Stimulated activated effector memory CD8-positive, alpha-beta T cell treated with anti-CD3 and anti-CD28 coated beads, Interleukin-12 subunit alpha, Interleukin-12 subunit beta, amount 100 ng/mL, for 72 hours (primary cell): ENCODE results near the gene UQCRH.
A peak's percentile ranks its signal among the peaks of the same experiment; 100 is the strongest.
"Not testable (repeated sequence)": the region's sequence is repeated elsewhere in the genome, so short reads cannot be mapped to it uniquely, and the experiment has no call there.

Experiments
- ATAC-seq: fragments of 150-1000 bp; cut with Tn5 transposase; 2 replicates; pipeline ENCODE4 v1.10.0; 2021
- DNase-seq, 2 donors: peaks; one replicate each; pipeline ENCODE4 v3.0.0; 2021 to 2022; ENCODE audit warnings: low spot score in 2 of 2
- H3K27ac Mint-ChIP-seq: one replicate; pipeline ENCODE4 v1.8.0; 2022; ENCODE audit warnings: mild to moderate bottlenecking, mixed read lengths
- H3K36me3 Mint-ChIP-seq: one replicate; pipeline ENCODE4 v1.8.0; 2022; ENCODE audit warnings: mild to moderate bottlenecking, mixed read lengths
- H3K4me1 Mint-ChIP-seq: one replicate; pipeline ENCODE4 v1.8.0; 2022; ENCODE audit warnings: mixed read lengths
- H3K4me3 Mint-ChIP-seq: one replicate; pipeline ENCODE4 v1.8.0; 2022; ENCODE audit warnings: mild to moderate bottlenecking, mixed read lengths
- H3K9me3 Mint-ChIP-seq: one replicate; pipeline ENCODE4 v1.8.0; 2022; ENCODE audit warnings: mixed read lengths

The UQCRH gene

DNA sequence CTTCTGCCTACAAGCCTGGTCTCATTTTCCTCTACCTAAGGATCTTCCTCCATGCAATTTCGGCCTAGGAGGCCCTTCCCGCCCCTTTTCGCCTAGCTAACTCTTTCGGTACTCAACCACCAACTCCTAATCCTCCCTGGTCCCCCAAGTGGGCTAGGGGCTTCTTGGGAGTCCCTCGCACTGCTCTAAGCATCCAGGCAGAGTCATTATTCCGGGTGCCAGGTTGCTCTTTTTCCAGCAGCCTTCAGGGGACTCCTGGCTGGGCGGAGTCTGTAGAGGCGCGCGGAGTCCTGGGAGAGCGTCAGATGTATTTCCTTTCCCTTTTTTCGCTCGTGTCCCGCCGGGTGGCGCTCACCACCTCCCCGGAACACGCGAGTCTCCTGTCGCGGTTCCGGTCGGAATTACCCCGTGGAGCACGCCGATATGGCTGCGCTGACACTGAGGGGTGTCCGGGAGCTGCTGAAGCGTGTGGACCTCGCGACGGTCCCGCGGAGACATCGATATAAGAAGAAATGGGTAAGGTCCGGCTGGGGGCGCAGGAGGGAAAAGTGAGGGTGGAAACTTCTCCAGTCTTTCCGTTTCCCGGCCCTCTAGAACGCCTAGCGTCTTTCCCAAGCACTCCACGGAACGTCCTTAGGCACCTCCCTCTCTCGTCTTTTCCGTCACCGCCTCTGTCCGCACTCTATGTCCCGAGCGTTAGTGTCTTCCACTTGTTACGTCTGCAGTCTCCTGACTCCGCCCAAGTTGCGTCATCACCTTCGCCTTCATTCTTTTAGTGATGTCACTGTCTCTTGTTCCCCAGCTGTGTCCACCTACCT is 37.1 kb downstream of the UQCRH start, which contains the start of gene NSUN4:
Gene NSUN4 (plus strand): TSS at position 404 of the 818 bp plus-strand sequence. CDS start 20 bp downstream, at position 424.
- Mint-ChIP-seq H3K9me3 (no peaks in the 10 kb centered on the region), H3K27ac (peak within 1 kb of the TSS; percentile 97), H3K36me3 (peaks cover 46% of the 10 kb centered on the region), H3K4me1 (peaks cover 61% of the 10 kb centered on the region), H3K4me3 (peak within 1 kb of the TSS; percentile 96)
- ATAC-seq: peak; percentile 93
- DNase-seq: peak; percentile 64 to 88

- Mint-ChIP-seq H3K27ac (peak overlapping the region; percentile 97), H3K4me1 (peaks cover 62% of the 10 kb centered on the region), H3K4me3 (peak overlapping the region; percentile 96), H3K9me3 (no peaks in the 10 kb centered on the region), H3K36me3 (peaks cover 55% of the 10 kb centered on the region)
- ATAC-seq (no peak), DNase-seq (no peak)
Measured at GRCh38 chr1:46341222-46342083, 38.0 kb downstream of the UQCRH start.

DNA sequence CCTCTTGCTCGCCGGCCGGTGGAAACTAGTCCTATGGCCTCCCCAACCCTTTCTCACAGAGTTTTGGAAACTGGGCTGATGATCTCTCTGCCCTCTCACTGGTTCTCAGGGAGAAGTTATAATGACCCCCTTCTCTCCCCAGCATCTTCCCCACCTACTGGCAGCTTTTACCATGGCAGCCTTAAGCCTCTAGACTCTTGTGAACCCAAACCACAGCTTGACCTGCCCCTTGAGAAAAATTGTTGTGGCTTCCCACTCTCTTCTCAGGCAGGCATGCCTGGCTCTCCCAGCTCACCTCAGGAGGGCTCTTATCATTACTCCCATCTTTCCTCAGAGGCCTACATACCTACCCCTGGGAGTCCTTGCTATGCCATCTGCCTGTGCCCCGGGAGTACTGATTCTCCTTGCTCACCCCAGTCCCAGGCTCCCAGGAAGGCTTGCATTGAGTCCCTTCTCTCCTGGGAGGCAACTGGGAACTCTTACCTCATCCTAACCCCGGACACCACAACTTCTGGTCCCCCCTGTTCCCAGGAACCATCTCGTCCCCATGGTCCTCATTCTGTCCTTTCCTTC is 38.7 kb downstream of the UQCRH start:
- no peak for DNase-seq
- H3K4me1 Mint-ChIP-seq: peaks cover 62% of the 10 kb centered on the region

DNA sequence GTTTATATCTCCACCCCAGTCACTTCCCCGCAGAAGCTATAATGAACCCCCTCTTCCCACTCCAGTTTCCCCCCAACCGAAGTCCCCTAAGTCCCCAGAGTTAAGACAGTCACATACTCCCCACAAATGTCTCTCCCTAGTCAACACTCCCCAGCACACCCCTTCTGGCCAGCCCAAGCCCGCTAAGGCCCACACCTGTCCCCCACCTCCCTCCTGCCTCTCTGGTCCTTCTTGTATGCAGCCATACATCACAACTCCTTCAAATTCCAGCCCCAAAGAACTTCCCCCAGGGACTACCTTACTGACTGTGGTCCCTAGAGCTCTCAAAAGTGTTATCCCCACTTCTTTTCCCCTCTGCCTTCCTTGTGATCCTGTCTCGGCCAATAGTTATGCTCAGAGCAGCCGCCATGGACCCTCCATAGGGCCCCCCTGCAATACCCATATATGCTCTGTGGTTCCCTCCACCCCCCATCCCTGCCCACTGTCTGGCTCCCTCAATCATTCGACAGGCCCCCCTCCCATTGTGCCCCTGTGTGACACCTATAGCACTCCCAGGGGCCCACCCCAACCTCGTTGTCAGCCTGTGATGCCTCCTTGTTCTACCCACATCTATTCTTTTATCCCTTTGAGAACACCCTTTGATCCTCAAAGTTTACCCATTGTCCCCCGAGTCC is 39.3 kb downstream of the UQCRH start:
- Mint-ChIP-seq H3K36me3 (peaks cover 68% of the 10 kb centered on the region), H3K4me1 (peaks cover 63% of the 10 kb centered on the region), H3K9me3 (no peaks in the 10 kb centered on the region), H3K27ac (peak overlapping the region; percentile 97), H3K4me3 (peak overlapping the region; percentile 96)
- DNase-seq (no peak), ATAC-seq (no peak)

More for the DNA sequence above, 38.7 kb downstream of the UQCRH start:
- Mint-ChIP-seq H3K36me3 (peaks cover 62% of the 10 kb centered on the region), H3K4me3 (peak overlapping the region; percentile 96), H3K9me3 (no peaks in the 10 kb centered on the region), H3K27ac (peak overlapping the region; percentile 97)
- ATAC-seq: no peak

DNA sequence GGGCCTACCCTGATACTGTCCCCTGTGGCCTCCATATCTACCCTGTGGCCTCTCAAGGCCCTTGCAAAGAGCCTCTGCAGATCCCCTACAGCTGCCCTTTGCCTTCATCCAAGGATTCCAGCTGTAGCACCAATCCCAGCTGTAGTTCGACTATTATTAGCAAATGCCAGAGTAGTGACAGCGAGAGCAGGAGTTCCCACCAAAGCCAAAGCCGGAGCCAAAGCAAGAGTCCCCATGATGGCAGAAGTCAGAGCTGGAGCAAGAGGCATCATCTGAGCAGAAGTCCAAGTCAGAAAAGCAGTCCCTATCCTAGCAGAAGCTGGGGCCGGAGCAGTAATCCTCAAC is 39.8 kb downstream of the UQCRH start:
- peak overlapping the region; percentile 97 for H3K27ac Mint-ChIP-seq
- DNase-seq (no peak), ATAC-seq (no peak)
- no peaks in the 10 kb centered on the region for H3K9me3 Mint-ChIP-seq
- peaks cover 73% of the 10 kb centered on the region for H3K36me3 Mint-ChIP-seq
- H3K4me3 Mint-ChIP-seq: no peak overlapping the region
- H3K4me1 Mint-ChIP-seq: peaks cover 68% of the 10 kb centered on the region

GRCh38 chr1:46343705-46344104 is 40.2 kb downstream of the UQCRH start:
- Mint-ChIP-seq H3K27ac (peak overlapping the region; percentile 97), H3K4me1 (peaks cover 68% of the 10 kb centered on the region), H3K4me3 (no peak overlapping the region), H3K9me3 (no peaks in the 10 kb centered on the region), H3K36me3 (peaks cover 77% of the 10 kb centered on the region)
- ATAC-seq: no peak
- DNase-seq: no peak

GRCh38 chr1:46344481-46344880 is 41.0 kb downstream of the UQCRH start:
- no peak for ATAC-seq
- no peak for DNase-seq
- H3K4me1 Mint-ChIP-seq: peaks cover 66% of the 10 kb centered on the region
- H3K27ac Mint-ChIP-seq: peak overlapping the region; percentile 23
- H3K4me3 Mint-ChIP-seq: no peak overlapping the region
- peaks cover 82% of the 10 kb centered on the region for H3K36me3 Mint-ChIP-seq
- no peaks in the 10 kb centered on the region for H3K9me3 Mint-ChIP-seq

GRCh38 chr1:46345281-46345680 is 41.8 kb downstream of the UQCRH start:
- Mint-ChIP-seq H3K27ac (peak overlapping the region; percentile 23), H3K4me3 (no peak overlapping the region), H3K4me1 (peaks cover 60% of the 10 kb centered on the region), H3K9me3 (no peaks in the 10 kb centered on the region), H3K36me3 (peaks cover 86% of the 10 kb centered on the region)
- DNase-seq: no peak
- no peak for ATAC-seq

DNA sequence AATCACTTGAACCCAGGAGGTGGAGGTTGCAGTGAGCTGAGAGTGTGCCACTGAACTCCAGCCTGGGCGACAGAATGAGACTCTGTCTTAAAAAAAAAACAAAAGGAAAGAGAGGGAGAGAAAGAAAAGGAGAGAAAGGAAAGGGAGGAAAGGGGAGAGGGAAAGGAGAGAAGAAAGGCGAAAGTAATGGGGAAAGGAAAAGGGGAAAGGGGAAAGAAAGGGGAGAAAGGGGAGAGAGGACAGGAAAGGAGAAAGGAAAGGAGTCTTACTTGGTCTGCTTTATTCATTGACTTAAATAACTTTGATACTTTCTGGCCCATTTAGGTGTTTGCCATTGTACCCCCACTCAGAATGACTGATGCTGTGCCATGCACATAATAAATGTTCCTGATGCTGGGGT is 48.9 kb downstream of the UQCRH start:
- H3K27ac Mint-ChIP-seq: no peak overlapping the region
- H3K4me3 Mint-ChIP-seq: no peak overlapping the region
- H3K36me3 Mint-ChIP-seq: peaks cover 100% of the 10 kb centered on the region
- ATAC-seq: no peak
- H3K4me1 Mint-ChIP-seq: peaks cover 6% of the 10 kb centered on the region
- no peaks in the 10 kb centered on the region for H3K9me3 Mint-ChIP-seq
- DNase-seq: no peak

DNA sequence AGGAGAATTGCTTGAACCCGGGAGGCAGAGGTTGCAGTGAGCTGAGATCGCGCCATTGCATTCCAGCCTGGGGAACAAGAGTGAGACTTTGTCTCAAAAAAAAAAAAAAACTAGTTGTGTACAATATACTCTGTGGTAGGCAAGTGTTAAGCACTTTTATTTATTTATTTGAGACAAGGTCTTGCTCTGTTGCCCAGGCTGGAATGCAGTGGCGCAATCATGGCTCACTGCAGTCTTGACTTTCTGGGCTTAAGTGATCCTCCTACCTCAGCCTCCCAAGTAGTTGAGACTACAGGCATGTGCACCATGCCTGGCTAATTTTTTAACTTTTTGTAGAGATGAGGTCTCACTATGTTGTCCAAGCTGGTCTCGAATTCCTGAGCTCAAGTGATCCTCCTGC is 52.4 kb downstream of the UQCRH start:
- peaks cover 100% of the 10 kb centered on the region for H3K36me3 Mint-ChIP-seq
- not testable (repeated sequence) for ATAC-seq, H3K9me3 Mint-ChIP-seq, H3K4me3 Mint-ChIP-seq, H3K27ac Mint-ChIP-seq, H3K4me1 Mint-ChIP-seq, DNase-seq

GRCh38 chr1:46362158-46362557 is 58.7 kb downstream of the UQCRH start:
- no peak overlapping the region for H3K4me3 Mint-ChIP-seq

GRCh38 chr1:46363121-46363520 is 59.6 kb downstream of the UQCRH start:
- Mint-ChIP-seq H3K9me3 (no peaks in the 10 kb centered on the region), H3K4me1 (no peaks in the 10 kb centered on the region)
- ATAC-seq: no peak

More at GRCh38 chr1:46362158-46362557, 58.7 kb downstream of the UQCRH start:
- H3K9me3 Mint-ChIP-seq: no peaks in the 10 kb centered on the region
- ATAC-seq: no peak
- no peak for DNase-seq
- no peaks in the 10 kb centered on the region for H3K4me1 Mint-ChIP-seq
- peaks cover 99% of the 10 kb centered on the region for H3K36me3 Mint-ChIP-seq
- H3K27ac Mint-ChIP-seq: no peak overlapping the region

DNA sequence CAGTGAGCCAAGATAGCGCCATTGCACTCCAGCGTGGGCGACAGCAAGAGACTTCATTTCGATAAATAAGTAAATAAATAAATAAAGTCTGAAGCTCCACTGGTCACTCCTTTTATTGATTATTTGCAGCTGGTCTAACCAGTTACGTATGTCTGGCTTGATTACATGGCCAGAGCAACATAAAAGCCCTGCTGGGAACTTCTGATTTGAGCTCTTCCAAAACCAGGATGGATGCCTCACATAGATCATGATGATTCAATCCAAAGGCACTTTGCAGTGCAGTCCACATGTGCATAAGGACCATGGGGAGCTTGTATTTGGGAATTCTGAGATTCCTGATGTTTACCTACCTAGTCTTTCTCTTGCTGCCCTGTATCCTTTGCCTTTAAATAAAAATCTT is 61.1 kb downstream of the UQCRH start:
- no peaks in the 10 kb centered on the region for H3K9me3 Mint-ChIP-seq
- H3K36me3 Mint-ChIP-seq: peaks cover 95% of the 10 kb centered on the region
- no peak for ATAC-seq
- no peak for DNase-seq
- no peak overlapping the region for H3K4me3 Mint-ChIP-seq
- H3K4me1 Mint-ChIP-seq: peaks cover under 1% of the 10 kb centered on the region
- no peak overlapping the region for H3K27ac Mint-ChIP-seq

More at GRCh38 chr1:46363121-46363520, 59.6 kb downstream of the UQCRH start:
- Mint-ChIP-seq H3K27ac (no peak overlapping the region), H3K36me3 (peaks cover 99% of the 10 kb centered on the region), H3K4me3 (no peak overlapping the region)
- DNase-seq: no peak

GRCh38 chr1:46365796-46366195 is 62.3 kb downstream of the UQCRH start:
- not testable (repeated sequence) for H3K4me1 Mint-ChIP-seq, DNase-seq, H3K9me3 Mint-ChIP-seq, ATAC-seq, H3K4me3 Mint-ChIP-seq, H3K27ac Mint-ChIP-seq
- peaks cover 83% of the 10 kb centered on the region for H3K36me3 Mint-ChIP-seq
